Measurements from ENCODE around the gene CTBP2. TPM values are rescaled to one million over a fixed set of nuclear protein-coding genes. Genes with fewer than 3 reads are reported as not detected.

CTBP2 gene
- total RNA-seq, 1 donor from 2014 or later = 35.9 TPM

DNA sequence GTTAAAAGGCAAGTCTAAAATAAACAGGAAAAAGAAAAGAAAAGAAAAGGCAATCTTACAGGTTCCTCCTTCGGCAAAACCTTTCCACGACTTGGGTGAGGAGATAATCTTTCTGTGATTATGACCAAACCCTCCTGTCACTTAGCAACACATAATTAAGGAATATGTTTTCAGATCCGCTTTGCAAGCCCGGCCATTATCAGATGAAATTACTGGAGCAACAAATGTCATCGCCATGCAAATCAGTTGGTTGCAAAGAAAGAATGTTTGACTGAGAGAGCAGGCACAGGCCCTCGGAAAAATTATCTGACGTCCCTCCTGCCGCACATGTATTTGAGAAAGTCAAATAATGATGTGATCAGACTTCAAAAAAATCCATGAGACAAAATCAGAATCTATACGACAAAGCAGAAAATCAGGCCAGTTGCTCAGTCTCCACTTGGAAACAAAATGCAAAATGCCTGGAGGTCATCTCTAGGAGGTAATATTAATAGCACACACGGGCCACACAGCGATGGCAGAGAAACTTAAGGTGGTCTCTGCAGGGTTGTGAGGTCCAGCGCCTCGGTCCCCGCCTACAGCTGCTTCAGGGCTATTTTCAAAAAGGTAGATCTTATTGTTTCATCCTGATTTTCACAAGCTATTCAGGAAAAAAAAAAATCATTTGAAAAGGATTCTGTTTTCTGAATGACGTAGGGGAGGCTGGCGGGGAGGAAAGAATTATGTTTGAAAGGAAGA is 135.7 kb downstream of the CTBP2 start:
- intact Hi-C loops (cut with DNase I) = no loop called here
- DNase-seq (ENCODE audit: low spot score) = no peak

- no peak for DNase-seq (ENCODE audit: low spot score)
- intact Hi-C loops (cut with DNase I) = no loop called here
Observed at GRCh38 chr10:125023862-125024496, 136.4 kb downstream of the CTBP2 start.

GRCh38 chr10:125023255-125023654 is 137.1 kb downstream of the CTBP2 start:
- no peak for DNase-seq (ENCODE audit: low spot score)
- intact Hi-C loops (cut with DNase I) = no loop called here

DNA sequence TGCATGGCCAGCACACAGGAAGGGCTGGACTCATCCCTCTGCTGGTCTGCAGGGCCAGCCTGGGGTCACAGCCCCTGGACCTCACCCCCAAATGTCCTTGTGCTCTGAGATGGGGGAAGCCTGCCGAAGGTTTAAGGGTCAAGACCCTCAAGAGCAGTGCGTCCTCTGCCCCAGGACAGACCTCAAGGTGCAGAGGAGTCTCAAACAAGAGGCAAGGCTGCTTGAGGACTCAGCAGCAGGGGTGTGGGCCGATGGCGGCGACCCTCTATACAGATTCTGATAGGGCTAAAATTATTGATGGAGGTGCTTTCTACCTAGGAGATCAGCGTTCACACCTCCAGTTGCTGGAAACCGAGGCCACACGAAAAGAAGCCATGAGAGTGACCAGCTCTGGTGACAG is 137.7 kb downstream of the CTBP2 start:
- intact Hi-C loops (cut with DNase I) = no loop called here
- DNase-seq (ENCODE audit: low spot score) = no peak

- intact Hi-C loops (cut with DNase I) = no loop called here
- DNase-seq (ENCODE audit: low spot score) = no peak
Observed at GRCh38 chr10:125021686-125022344, 138.5 kb downstream of the CTBP2 start.

GRCh38 chr10:125020871-125021270 is 139.5 kb downstream of the CTBP2 start:
- intact Hi-C loops (cut with DNase I) = no loop called here

DNA sequence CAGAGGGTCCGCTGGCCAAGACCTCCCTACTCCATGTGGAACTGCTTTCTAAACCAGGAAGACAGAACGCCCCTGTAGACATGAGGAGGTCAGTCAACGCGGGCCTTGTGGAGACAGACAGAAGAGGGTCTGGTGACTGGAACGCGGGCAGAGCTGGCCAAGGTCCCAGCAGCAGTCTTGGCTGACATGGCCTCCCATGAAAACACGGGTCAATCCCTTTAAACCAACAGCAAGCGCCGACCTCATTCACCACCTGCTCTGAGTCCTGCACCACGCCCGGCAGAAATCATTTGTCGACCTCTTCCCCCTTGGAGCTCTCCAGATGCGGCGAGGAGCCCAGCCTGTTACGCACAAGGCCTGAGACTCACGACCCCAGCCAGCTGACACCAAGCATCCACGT is 140.0 kb downstream of the CTBP2 start:
- intact Hi-C loops (cut with DNase I) = no loop called here
- no peak for DNase-seq (ENCODE audit: low spot score)

More at GRCh38 chr10:125020871-125021270, 139.5 kb downstream of the CTBP2 start:
- no peak for DNase-seq (ENCODE audit: low spot score)

GRCh38 chr10:125018576-125019143 is 141.7 kb downstream of the CTBP2 start:
- DNase-seq (ENCODE audit: low spot score) = no peak
- intact Hi-C loops (cut with DNase I) = no loop called here

GRCh38 chr10:125017547-125018298 is 142.6 kb downstream of the CTBP2 start:
- DNase-seq (ENCODE audit: low spot score) = no peak
- intact Hi-C loops (cut with DNase I) = no loop called here

GRCh38 chr10:125016611-125017202 is 143.7 kb downstream of the CTBP2 start:
- no peak for DNase-seq (ENCODE audit: low spot score)
- intact Hi-C loops (cut with DNase I) = no loop called here

DNA sequence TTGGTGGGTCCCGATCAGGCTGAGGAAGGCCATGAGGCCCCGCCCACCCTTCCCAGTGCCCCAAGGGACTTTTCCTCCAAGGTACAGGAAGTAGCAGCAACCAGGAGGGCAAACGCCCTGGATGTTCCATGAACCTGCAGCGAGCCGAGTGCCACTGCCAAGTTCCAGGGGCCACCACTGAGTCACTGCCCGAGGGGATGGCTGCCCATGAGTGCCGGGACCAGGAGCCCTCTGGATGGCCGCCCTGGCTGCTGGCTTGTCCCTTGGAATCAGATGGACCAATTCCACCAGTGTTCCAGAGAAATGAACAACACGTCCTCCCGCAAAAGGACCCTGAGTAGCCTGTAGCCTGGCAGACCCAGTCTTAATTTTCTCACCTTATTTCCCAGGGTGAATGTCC is 144.2 kb downstream of the CTBP2 start:
- DNase-seq (ENCODE audit: low spot score) = no peak
- intact Hi-C loops (cut with DNase I) = no loop called here

- DNase-seq (ENCODE audit: low spot score) = peak; percentile 73
- intact Hi-C loops (cut with DNase I) = no loop called here
Observed at GRCh38 chr10:125015356-125015944, 144.9 kb downstream of the CTBP2 start.

GRCh38 chr10:125014836-125015355 is 145.5 kb downstream of the CTBP2 start:
- intact Hi-C loops (cut with DNase I) = loop anchor here (5.0 kb wide), 1 partner anchor 32 kb away; no protein-coding TSS in a partner anchor
- DNase-seq (ENCODE audit: low spot score) = no peak

DNA sequence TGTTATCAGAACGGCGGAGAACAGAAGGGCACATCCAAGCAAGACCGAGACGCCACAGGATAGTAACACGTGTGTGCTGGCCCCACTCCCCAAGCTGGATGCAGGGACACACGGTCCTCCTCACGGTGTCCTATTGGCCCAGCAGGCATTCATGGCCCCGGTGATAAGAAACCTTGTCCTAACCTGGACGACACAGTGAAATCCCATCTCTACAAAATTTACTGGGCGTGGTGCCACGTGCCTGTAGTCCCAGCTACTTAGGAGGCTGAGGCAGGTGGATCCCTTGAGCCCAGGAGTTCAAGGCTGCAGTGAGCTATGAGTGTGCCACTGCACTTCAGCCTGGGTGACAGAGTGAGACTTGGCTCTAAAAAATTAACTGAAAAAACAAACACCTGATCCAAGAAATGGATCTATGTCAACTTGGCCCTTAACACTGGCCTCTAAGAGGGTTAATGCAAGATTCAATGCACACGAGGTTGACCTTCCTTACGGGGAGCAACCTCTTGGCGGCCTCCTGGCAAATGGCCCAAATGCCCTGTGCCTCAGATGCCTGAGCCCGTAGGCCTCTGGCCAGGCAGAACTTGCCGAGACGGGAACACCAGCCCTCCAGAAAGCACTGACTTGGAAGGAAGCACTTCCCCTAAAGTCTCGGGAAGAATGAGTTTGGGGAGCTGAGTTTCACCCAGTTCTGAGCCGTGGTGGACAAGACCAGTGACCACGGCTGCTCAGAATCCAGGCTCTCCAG is 146.1 kb downstream of the CTBP2 start:
- no peak for DNase-seq (ENCODE audit: low spot score)
- intact Hi-C loops (cut with DNase I) = loop anchor here (5.0 kb wide), 1 partner anchor 33 kb away; no protein-coding TSS in a partner anchor

- intact Hi-C loops (cut with DNase I) = loop anchor here (5.0 kb wide), 1 partner anchor 34 kb away; no protein-coding TSS in a partner anchor
- DNase-seq (ENCODE audit: low spot score) = no peak
Observed at GRCh38 chr10:125013529-125013872, 146.9 kb downstream of the CTBP2 start.

- intact Hi-C loops (cut with DNase I) = loop anchor here (5.0 kb wide), 1 partner anchor 34 kb away; no protein-coding TSS in a partner anchor
- DNase-seq (ENCODE audit: low spot score) = no peak
Observed at GRCh38 chr10:125012851-125013528, 147.4 kb downstream of the CTBP2 start.
